ENCODE measurements around the gene MUSK. TPM values are rescaled to one million over a fixed set of nuclear protein-coding genes. Genes with fewer than 3 reads are reported as not detected.
"Not testable (repeated sequence)": the region's sequence is repeated elsewhere in the genome, so short reads cannot be mapped to it uniquely, and the experiment has no call there.

MUSK gene
- total RNA-seq, 1 donor from 2014 or later, result not detected

DNA sequence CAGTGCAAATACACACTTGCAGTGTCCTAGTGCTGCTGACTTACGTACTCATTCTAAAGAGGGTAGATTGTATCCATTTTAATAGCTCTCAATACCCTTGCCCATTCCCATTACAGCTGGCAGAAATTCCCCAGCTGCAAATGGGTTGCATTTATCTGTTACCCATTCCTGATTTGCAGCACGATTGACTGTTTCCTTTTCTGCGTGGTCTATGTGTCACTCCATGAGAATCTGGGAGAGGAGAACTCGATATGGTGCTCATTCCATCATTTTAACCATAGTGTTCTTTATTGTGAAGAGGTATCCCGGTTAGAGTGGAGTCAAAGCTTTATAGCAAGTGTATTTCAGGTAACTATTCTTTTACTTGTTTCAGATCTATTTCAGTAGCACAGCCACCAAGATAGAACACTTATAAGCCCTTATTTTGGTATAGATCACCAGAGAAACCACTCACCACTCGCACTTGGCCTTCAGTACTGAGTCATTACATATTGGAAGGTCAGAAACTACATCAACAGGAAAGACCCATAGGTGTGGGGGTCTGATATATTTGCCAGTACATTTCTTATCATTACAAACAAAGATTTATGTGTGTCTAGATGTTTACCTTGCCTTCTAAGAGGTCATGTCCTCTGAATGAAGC, 139.5 kb downstream of the MUSK start:
- no peak for DNase-seq (ENCODE audit: low spot score)
- ATAC-seq, result no peak

DNA sequence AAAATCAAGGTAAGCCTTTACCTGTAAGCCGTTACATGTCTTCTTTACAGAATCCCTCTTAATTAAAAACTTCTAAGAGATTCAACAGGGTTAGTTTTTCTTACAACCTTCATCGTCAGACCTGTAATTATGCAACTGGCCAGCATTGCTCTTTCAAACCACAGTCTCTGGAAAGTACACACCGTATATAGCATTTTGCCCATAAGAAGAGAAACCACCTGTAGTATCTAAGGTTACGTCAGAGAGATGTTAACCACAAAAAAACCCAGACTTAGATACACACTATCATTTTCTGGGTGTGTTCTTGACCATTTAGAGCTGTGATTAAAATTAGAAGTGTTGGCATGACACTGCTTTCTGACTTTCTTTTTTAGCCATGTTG, 140.0 kb downstream of the MUSK start:
- DNase-seq (ENCODE audit: low spot score) (no peak), ATAC-seq (no peak)

DNA sequence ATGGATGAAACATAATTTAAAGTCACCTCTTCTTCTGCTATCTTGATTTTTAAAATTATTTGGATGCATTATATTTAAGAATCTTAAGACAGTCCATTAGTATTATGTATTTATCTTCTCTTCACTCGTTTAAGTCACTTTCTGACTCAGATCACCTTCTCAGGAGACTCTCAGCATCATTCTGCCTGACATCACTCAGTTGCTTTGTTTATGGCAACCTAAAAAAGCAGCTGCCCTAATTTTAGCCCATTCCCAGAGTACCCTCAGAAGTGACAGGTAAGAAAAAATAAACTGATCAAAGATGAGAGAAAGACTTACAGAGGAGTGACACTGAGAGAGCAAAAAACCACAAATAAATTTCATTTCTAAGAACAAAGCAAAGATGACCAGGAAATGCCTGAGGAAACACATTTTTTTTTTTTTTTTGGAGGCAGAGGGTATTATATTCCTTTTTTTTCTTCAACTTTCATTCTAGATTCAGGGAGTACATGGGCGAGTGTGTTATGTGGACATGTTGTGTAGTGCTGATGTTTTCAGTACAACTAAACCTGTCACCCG, 140.5 kb downstream of the MUSK start:
- ATAC-seq, result no peak
- DNase-seq (ENCODE audit: low spot score), result no peak

DNA sequence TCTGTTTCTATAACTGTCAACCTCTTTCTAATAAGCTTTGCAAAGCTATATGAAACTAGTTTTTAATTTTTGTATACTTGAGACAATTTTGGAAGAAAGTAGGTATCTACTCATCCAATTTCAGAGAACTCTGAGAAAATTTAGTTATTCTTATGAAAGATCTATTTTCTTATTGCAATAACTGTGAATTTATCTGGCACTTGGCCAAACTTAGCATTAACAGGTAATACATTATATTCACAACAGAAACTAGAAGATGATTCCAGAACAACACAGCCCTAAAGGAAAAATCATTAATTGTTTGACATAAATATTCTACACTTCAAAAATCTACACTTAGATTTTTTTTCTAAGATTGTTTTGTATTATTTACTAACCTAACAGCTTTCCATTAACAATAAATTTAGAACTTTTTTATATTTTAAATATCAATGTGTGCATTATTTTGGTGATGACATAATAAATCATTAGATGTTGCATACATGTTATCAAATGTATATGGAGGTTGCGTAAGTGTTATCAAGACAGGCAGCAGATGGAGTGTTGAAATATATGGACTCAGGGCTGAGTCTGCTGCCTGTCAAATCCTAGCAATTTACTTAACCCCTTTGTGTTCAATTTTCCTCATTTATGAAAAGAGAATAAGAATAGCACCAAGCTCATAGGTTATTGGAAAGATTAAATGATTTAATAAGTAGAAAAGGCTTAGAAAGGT, 141.8 kb downstream of the MUSK start:
- ATAC-seq (no peak), DNase-seq (ENCODE audit: low spot score) (no peak)

DNA sequence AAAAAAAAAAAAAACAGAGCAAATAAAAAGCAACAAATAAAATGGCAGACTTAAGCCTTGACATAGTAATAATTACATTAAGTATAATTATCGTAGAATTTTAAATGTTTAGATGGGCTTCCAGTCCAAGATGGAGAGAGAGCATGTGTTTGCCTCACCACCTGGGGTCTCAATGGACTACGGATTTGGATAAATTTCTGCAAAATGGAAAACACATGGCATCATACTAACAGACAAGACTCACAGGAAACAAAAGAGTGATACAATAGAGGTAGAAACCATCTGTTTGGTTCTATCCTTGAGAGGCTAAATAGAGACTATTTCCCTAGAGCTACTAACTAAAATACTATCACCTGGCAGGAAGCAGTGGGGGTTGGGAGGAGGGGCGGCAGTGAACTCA, 144.3 kb downstream of the MUSK start:
- ATAC-seq (no peak), DNase-seq (ENCODE audit: low spot score) (no peak)

DNA sequence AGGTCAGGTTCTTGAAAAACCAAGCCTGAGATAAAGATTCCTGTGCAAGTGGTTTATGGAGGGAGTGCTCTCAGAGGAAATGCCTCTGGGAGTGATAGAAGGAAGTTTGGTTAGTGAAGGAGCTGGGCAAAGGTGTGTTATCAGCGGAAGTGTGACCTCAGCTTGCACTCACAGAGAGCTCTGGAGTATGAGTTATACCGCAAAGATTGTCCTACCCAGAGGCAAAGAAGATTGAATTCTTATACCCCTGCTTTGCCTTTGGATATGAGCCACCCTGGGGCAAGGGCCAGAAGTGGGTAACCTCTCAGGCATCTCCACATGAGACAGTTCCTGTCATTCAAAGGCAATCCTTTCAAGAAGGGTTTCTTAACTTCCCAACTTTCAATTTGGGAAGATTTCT, 145.6 kb downstream of the MUSK start:
- DNase-seq (ENCODE audit: low spot score), result no peak

DNA sequence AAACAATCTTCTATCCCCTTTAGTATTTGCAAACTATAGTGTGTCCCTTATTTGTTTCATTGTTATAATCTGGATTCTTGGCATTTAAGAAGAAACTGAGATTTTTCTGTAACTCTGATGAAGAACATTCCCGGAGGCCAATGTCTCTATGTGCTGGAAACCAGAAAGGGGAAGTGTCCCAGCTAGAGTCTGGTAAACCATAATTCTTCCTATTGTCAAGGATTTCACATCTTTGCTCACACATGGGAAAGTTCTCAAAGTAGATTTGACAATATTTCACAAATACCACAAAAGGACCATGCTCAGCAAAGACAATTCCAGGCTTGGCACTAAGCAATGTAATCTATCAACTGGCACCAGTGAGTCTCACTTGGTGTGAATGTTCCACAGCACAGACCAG, 146.8 kb downstream of the MUSK start:
- ATAC-seq (no peak), DNase-seq (ENCODE audit: low spot score) (no peak)

More for the DNA sequence above, 145.6 kb downstream of the MUSK start:
- no peak for ATAC-seq

DNA sequence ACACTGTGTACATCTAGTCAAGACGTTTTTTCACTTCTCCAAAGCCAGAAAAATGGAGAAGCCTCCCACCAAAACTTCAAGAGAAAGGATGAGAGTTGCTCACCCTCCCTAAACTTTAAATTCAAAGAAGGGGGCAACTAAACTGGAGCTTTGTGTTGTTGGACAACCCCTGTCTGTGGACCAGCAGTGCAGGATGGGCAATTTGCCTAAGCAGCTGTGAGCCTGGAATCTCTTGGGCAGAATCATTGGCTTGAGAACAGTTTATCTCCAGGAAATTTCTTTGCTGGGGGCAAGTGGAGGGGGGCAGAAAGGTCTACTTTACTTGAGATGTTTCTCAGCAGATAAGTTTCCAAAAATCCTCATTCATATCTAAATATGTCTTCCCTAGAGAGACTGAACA, 151.8 kb downstream of the MUSK start:
- ATAC-seq, result no peak

DNA sequence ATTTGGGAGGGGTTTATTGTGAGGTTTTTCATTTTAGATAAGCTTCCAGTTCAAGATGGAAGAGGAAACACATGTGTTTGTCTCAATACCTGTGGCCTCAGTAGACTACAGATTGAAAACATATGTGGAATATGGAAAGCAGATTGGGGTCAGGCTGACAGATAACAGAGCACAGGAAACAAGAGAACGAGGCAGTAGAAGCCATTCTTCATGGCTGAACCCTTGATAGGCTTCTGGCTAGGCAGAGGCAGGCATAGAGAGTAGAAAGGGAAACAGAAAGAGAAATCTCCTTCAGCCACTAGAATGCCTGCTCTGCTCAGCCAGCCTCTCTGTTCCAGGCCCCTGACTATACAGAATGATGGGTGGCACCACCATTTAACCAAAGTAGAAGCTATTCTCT, 152.5 kb downstream of the MUSK start:
- no peak for ATAC-seq
- no peak for DNase-seq (ENCODE audit: low spot score)

More for the DNA sequence above, 151.8 kb downstream of the MUSK start:
- no peak for DNase-seq (ENCODE audit: low spot score)

DNA sequence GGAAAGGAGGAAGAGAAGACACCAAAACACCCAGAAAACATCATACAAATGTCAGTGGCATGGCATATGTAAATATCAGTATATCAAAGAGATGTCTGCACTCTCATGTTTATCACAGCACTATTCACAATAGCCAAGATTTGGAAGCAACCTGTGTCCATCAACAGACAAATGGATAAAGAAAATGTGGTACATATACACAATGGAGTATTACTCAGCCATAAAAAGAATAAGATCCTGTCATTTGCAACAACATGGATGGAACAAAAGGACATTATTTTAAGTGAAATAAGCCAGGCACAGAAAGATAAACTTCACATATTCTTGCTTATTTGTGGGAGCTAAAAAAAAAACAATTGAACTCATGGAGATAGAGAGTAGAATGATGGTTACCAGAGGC, 156.5 kb downstream of the MUSK start:
- not testable (repeated sequence) for DNase-seq (ENCODE audit: low spot score); ATAC-seq

DNA sequence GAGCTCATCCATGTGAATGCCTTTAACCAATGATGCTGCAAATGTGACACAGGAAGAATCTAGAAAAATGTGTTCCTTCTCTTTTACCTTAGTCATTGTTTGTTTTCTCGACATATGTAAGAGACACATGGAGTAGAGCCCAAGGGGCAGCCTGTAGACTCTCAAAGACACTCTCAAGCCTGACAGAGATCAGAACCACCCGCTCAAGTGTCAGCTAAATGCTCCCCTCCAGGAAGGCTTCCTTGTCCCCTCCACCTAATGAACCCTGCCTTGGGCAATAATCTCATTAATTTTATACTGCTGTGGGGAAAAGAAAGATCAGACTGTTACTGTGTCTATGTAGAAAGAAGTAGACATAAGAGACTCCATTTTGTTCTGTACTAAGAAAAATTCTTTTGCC, 157.4 kb downstream of the MUSK start:
- no peak for DNase-seq (ENCODE audit: low spot score)
- ATAC-seq, result no peak

DNA sequence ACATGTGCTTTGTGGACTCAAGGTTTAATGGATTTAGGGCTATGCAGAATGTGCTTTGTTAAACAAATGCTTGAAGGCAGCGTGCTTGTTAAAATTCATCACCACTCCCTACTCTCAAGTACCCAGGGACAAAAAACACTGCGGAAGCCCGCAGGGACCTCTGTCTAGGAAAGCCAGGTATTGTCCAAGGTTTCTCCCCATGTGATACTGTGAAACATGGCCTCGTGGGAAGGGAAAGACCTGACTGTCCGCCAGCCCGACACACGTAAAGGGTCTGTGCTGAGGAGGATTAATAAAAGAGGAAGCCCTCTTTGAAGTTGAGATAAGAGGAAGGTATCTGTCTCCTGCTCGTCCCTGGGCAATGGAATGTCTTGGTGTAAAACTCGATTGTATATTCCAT, 157.8 kb downstream of the MUSK start:
- not testable (repeated sequence) for ATAC-seq; DNase-seq (ENCODE audit: low spot score)

DNA sequence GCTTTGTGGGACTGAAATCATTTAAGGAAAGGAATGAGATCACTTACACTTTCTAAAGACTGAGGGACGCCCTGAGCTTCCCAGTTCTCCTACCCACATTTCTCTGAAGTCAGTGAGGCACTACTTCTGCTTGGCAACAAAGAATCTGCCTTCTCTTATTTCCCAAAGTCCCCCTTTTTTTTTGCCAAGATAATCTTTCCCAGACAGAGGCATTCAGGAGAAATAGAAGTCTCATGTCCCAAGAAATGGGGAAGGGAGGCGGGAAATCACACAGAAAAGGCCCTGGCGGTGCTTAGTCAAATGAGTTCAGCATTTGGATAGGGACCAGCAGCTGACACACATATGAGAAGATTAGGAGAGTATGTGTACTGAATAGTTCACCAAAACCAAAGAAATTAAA, 159.7 kb downstream of the MUSK start:
- DNase-seq (ENCODE audit: low spot score), result no peak
- no peak for ATAC-seq

DNA sequence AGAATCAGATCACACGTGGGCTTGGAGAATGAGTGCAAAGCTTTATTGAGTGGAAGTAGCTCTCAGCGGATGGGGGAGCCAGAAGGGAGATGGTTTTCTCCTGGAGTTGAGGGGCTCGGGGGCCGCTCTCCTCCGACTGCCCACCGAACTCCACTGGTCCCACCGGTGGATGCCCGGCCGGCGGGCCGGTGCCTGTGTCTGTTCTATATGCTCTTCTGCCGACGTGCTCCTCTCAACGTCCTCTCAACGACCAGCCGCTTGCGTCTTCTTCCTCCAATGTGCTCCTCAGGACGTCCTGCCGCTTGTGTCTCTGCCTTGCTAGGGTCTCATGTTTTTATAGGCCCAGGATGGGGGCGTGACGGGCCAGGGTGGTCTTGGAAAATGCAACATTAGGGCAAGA, 161.9 kb downstream of the MUSK start:
- DNase-seq (ENCODE audit: low spot score) (no peak), ATAC-seq (no peak)

DNA sequence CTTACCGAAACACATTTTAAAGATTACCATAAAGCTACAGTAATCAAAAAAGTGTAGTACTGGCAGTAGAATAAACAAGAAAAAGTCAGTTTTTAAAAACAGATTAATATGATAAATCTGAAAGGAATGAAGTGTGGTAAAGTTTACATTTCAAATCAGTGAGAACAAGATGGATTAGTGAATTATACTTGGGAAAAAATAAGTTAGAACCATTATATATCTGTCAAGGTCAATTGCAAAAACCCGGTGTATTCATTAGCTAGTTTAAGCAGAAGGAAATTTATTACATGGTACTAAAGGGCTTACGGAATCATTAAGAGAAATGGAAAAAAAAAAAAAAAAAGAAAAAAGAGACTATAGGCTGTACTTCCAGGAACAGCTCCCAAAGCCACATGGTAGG, 164.3 kb downstream of the MUSK start:
- ATAC-seq (no peak), DNase-seq (ENCODE audit: low spot score) (no peak)

DNA sequence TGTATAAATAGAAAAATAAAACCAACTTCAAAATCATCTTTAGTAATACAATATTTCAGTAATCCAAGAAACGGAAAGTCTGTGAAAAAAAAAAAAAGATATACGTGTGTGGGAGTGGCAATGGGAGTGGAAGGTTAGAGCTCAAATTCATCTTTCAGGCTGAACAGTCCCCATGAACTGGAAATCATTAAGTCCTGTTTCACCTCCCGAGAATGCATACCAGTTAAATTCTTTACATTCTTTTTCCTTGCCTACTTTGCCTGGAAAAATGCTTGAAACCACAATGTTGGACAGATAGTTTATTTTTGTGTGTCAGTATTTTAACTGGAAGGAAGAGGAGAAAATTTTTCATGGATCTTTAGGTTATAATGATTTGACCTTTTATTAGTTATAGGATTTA, 166.8 kb downstream of the MUSK start:
- ATAC-seq (no peak), DNase-seq (ENCODE audit: low spot score) (no peak)

DNA sequence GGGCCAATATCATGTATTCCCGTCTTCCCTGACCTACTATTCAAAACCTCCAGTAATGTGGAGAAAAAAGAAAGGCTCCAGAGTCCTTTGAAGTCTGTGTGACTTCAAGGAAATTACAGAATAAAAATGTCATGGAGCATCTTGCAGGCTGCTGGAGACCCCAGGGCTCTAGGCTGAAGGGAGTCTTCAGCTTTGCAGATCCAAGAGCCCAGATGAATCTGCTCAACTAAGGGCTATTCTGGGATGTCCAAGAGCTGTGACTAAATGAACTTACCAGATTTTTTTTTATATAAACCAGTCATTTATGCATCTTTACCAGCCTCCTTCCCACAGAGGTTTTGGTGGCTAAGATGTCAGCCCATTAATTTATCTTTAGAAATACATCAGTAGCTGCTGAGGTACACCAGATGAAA, 167.3 kb downstream of the MUSK start:
- no peak for ATAC-seq
- no peak for DNase-seq (ENCODE audit: low spot score)

DNA sequence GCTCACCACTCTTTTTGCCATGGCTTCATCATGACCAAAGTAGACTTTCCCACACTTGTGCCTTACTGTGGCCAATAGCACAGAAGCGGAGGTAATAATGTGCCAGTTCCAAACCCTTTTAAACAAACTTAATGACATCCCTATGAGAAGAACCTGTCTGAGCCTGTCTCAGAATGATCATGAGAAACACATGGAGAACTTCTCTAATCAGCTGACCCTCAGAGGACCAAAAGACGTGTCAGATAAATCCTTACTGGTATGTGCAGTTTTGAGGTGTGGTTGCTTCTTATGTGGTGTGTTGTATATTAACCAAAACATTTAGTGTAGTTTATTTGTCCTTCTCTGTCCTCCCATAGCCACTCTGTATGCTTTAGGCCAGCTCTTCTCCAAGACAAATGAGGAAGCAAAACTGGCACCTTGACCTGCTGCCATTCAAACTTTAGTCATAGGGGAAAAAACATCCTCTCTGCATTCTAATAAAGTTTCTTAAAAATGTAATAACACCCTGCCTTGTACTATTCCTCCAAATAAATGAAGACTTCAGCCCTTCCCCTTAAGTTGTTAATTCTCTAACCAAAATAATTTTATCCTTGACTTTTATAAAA, 168.9 kb downstream of the MUSK start:
- ATAC-seq (no peak), DNase-seq (ENCODE audit: low spot score) (no peak)

DNA sequence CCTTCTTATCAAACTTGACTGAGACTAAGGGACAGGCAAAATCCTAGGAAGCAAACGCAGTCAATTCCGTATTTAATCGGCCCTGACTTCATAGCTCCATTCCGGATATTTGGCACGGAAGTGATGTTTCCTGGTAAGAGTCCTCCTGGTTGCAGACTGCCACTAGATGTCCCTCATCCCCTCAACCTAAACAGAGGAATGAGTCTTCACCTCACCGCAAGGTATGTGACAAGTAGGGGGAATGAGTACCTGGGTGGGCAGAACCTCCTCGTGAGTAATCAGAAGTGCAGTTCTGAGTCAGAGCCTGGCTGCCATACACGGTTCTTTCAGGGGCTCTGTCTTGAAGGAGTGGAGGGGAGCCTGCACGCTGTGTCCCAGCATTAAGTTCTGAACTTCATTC, 173.6 kb downstream of the MUSK start:
- ATAC-seq (peak; percentile 44), DNase-seq (ENCODE audit: low spot score) (no peak)

DNA sequence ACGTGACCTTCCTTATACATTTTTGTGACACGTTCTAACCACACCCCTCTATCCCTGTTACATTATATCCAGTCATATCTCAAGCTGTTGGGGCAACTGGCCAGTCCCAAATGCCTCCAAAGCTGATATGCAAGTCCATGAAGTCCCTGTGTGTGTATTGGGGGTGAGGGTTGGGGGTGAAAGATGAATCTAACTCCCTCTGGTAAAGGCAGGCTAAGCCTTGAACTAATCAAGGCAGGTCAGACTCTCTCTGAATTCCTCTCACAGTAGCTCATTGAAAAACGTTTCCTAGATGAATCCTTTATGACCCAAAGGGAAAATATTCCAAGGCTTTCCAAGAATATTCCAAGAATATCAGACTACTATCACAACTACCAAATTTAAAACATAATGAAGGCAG, 174.4 kb downstream of the MUSK start:
- no peak for DNase-seq (ENCODE audit: low spot score)

DNA sequence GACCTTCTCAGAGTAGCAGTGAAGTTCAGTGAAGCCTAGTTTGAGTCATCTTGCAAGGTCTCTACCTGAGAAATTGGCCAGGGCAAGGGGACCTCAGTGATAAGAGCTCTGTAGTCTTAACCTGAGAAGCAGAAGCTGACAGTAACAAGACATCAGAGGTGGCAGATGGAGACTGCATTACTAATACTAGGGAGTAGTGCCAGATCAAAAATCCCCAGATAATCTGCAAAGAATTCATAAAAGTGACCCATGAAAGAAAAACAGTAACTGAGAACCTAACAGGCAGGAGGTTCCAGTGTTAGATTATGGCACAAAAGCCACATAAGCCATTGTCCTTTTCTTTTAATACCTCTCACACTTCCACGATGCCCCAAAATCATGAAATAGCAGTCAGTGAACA, 175.5 kb downstream of the MUSK start:
- ATAC-seq (no peak), DNase-seq (ENCODE audit: low spot score) (no peak)

More for the DNA sequence above, 174.4 kb downstream of the MUSK start:
- no peak for ATAC-seq

DNA sequence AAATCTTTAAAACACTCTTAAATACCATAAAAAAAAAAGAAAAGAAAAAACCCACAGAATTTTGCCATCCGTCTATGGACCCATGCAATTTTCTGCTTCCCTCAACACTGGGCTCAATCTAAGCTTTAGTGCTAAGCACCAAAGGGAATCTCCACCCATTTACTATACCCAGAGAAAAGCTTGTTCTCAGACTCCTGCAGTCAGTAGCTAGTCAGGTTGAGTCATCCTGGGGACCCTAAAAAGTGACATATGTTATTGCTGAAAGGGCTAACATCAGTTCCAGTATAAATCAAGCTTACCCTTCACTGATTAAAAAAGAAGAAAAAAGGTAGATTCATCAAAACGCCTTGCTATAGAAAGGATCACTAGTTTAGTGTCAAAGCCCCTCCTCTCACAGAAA, 177.6 kb downstream of the MUSK start:
- no peak for ATAC-seq
- no peak for DNase-seq (ENCODE audit: low spot score)
